ENCODE measurements around the gene NECTIN1.

The NECTIN1 gene

GRCh38 chr11:119754656-119755355 lies 25.8 kb upstream of the NECTIN1 start:
- DNase-seq (ENCODE audit: low read depth), result no peak
- TF ChIP-seq, protein P1, sequence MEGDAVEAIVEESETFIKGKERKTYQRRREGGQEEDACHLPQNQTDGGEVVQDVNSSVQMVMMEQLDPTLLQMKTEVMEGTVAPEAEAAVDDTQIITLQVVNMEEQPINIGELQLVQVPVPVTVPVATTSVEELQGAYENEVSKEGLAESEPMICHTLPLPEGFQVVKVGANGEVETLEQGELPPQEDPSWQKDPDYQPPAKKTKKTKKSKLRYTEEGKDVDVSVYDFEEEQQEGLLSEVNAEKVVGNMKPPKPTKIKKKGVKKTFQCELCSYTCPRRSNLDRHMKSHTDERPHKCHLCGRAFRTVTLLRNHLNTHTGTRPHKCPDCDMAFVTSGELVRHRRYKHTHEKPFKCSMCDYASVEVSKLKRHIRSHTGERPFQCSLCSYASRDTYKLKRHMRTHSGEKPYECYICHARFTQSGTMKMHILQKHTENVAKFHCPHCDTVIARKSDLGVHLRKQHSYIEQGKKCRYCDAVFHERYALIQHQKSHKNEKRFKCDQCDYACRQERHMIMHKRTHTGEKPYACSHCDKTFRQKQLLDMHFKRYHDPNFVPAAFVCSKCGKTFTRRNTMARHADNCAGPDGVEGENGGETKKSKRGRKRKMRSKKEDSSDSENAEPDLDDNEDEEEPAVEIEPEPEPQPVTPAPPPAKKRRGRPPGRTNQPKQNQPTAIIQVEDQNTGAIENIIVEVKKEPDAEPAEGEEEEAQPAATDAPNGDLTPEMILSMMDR (IDR thresholded peaks at IDR 0.05; ENCODE audit: control insufficient read depth, insufficient read depth, low read depth, low read length, missing control alignments), result no peak
- no peak overlapping the region for H3K4me3 ChIP-seq (ENCODE audit: control insufficient read depth, low read depth, low read length)

DNA sequence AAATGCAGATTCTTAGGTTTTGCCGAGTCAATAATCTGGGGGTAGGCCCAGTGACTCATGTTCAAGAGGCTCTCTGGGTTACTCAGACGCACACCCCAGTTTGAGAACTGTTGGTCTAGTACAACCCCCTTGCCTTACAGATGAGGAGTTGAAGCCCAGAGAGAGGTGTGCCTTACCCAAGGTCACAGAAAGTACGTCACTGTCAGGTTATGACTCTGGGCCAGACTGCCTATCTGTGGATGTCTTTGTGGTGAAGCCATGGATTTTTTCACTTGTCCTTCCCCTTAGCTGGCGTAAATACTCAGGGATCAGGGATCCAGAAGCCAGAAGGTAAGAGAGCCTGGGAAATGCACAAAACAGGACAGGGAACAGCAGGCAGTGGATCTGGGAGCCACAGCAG lies 25.2 kb upstream of the NECTIN1 start:
- no peak overlapping the region for H3K4me3 ChIP-seq (ENCODE audit: control insufficient read depth, low read depth, low read length)
- no peak for DNase-seq (ENCODE audit: low read depth)
- TF ChIP-seq, protein P1 (IDR thresholded peaks at IDR 0.05; ENCODE audit: control insufficient read depth, insufficient read depth, low read depth, low read length, missing control alignments), result no peak

DNA sequence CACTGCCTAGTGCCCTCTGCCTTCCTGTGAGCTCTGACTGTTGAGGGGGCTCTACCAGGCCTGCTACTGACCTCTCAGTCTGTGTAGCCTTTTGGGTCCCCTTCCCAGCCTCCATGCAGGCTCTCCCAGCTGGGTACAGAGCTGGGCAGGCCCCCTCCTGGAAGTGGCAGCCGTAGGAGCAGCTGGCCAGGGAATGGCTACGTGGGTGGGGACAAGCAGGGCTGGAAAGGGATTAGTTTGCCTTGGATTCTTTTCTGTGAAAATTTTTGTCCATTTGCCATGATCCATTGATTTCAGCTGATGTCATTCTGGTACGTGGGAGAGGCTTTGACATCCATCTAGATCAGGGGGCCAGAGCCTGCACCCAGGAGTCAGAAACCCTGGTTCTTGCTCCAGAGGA lies 23.9 kb upstream of the NECTIN1 start:
- no peak overlapping the region for H3K4me3 ChIP-seq (ENCODE audit: control insufficient read depth, low read depth, low read length)

GRCh38 chr11:119752345-119752871 lies 23.4 kb upstream of the NECTIN1 start:
- TF ChIP-seq, protein P1 (IDR thresholded peaks at IDR 0.05; ENCODE audit: control insufficient read depth, insufficient read depth, low read depth, low read length, missing control alignments), result no peak
- DNase-seq (ENCODE audit: low read depth), result no peak
- no peak overlapping the region for H3K4me3 ChIP-seq (ENCODE audit: control insufficient read depth, low read depth, low read length)

More for the DNA sequence above, 23.9 kb upstream of the NECTIN1 start:
- TF ChIP-seq, protein P1 (IDR thresholded peaks at IDR 0.05; ENCODE audit: control insufficient read depth, insufficient read depth, low read depth, low read length, missing control alignments), result no peak
- DNase-seq (ENCODE audit: low read depth), result no peak

GRCh38 chr11:119750056-119750455 lies 21.1 kb upstream of the NECTIN1 start:
- H3K4me3 ChIP-seq (ENCODE audit: control insufficient read depth, low read depth, low read length), result no peak overlapping the region
- DNase-seq (ENCODE audit: low read depth), result no peak
- TF ChIP-seq, protein P1 (IDR thresholded peaks at IDR 0.05; ENCODE audit: control insufficient read depth, insufficient read depth, low read depth, low read length, missing control alignments), result no peak

- TF ChIP-seq, protein P1 (IDR thresholded peaks at IDR 0.05; ENCODE audit: control insufficient read depth, insufficient read depth, low read depth, low read length, missing control alignments), result no peak
- no peak overlapping the region for H3K4me3 ChIP-seq (ENCODE audit: control insufficient read depth, low read depth, low read length)
- DNase-seq (ENCODE audit: low read depth), result no peak
Measured at GRCh38 chr11:119749006-119749565, 20.1 kb upstream of the NECTIN1 start.

Measured in AG09309 (cell line).